ENCODE measurements around the gene NIPSNAP2. TPM values are rescaled to one million over a fixed set of nuclear protein-coding genes. Genes with fewer than 3 reads are reported as not detected.
A peak's percentile ranks its signal among the peaks of the same experiment; 100 is the strongest.
"Not testable (repeated sequence)": the region's sequence is repeated elsewhere in the genome, so short reads cannot be mapped to it uniquely, and the experiment has no call there.

NIPSNAP2 gene
- total and polyA plus RNA-seq, 2 donors from 2014 or later: 60.3 to 64.4 TPM

GRCh38 chr7:56048245-56048644 is 83.9 kb downstream of the NIPSNAP2 start:
- peak overlapping the region in 1 of 2 donors; percentile 28 for H3K27ac ChIP-seq (ENCODE audit: low read depth in 2 of 2, low read length in 2 of 2)
- peaks cover 0 to 17% (median 9%) of the 10 kb centered on the region in 3 donors for H3K4me1 ChIP-seq (ENCODE audit: control insufficient read depth in 2 of 3, insufficient read depth in 2 of 3, low read depth in 1 of 3, low read length in 3 of 3)
- FAIRE-seq: no peak
- H3K9me3 ChIP-seq (ENCODE audit: control insufficient read depth in 2 of 3, insufficient read depth in 1 of 3, low read length in 3 of 3): no peaks in the 10 kb centered on the region
- no peak overlapping the region for H3K4me3 ChIP-seq (ENCODE audit: low read length in 3 of 3)
- H3K36me3 ChIP-seq (ENCODE audit: control insufficient read depth in 2 of 3, insufficient read depth in 3 of 3, low read length in 3 of 3): peaks cover 0 to 4% (median under 1%) of the 10 kb centered on the region in 3 donors
- no peak overlapping the region for H3K9ac ChIP-seq (ENCODE audit: low read length in 3 of 3)
- no peaks in the 10 kb centered on the region for H3K27me3 ChIP-seq (ENCODE audit: control insufficient read depth, insufficient read depth, low read length)
- no peak for DNase-seq
- TF ChIP-seq CTCF (IDR thresholded peaks at IDR 0.05; ENCODE audit: borderline replicate concordance, extremely low read depth, insufficient read depth): no peak
- intact Hi-C loops (cut with DNase I): no loop called here

DNA sequence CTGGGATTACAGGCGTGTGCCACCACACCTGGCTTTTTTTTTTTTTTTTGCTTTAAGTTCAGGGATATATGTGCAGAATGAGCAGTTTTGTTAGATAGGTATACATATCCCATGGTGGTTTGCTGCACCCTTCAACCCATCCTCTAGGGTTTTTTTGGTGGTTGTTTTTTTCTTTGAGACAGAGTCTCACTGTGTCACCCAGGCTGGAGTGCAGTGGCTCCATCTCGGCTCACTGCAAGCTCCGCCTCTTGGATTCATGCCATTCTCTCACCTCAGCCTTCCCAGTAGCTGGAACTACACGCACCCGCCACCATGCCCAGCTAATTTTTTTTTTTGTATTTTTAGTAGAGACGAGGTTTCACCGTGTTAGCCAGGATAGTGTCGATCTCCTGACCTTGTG is 84.4 kb downstream of the NIPSNAP2 start:
- H3K27me3 ChIP-seq (ENCODE audit: control insufficient read depth, insufficient read depth, low read length); H3K4me3 ChIP-seq (ENCODE audit: low read length in 3 of 3); H3K9me3 ChIP-seq (ENCODE audit: control insufficient read depth in 2 of 3, insufficient read depth in 1 of 3, low read length in 3 of 3); H3K36me3 ChIP-seq (ENCODE audit: control insufficient read depth in 2 of 3, insufficient read depth in 3 of 3, low read length in 3 of 3); intact Hi-C loops (cut with DNase I); FAIRE-seq; H3K27ac ChIP-seq (ENCODE audit: low read depth in 2 of 2, low read length in 2 of 2); H3K9ac ChIP-seq (ENCODE audit: low read length in 3 of 3): not testable (repeated sequence)
- peaks cover 0 to 18% (median 9%) of the 10 kb centered on the region in 3 donors for H3K4me1 ChIP-seq (ENCODE audit: control insufficient read depth in 2 of 3, insufficient read depth in 2 of 3, low read depth in 1 of 3, low read length in 3 of 3)
- DNase-seq: peak in 1 of 5 donors; percentile 41

Other genes starting within 250 kb of the NIPSNAP2 start
- gene SEPTIN14, start 101.8 kb upstream of the NIPSNAP2 start, total RNA-seq: not detected
- gene SEPTIN14, start 101.8 kb upstream of the NIPSNAP2 start, polyA plus RNA-seq (ENCODE audit: insufficient read depth, low read depth, low replicate concordance): not detected
- 5.3 TPM for gene ZNF713, start 77.1 kb upstream of the NIPSNAP2 start, total RNA-seq
- 7.1 TPM for gene ZNF713, start 77.1 kb upstream of the NIPSNAP2 start, polyA plus RNA-seq (ENCODE audit: insufficient read depth, low read depth, low replicate concordance)
- gene MRPS17, start 12.7 kb upstream of the NIPSNAP2 start, total RNA-seq: 12.5 TPM
- 26.8 TPM for gene MRPS17, start 12.7 kb upstream of the NIPSNAP2 start, polyA plus RNA-seq (ENCODE audit: insufficient read depth, low read depth, low replicate concordance)
- gene PSPH, start 86.9 kb downstream of the NIPSNAP2 start, total RNA-seq: 9.0 TPM
- gene PSPH, start 86.9 kb downstream of the NIPSNAP2 start, polyA plus RNA-seq (ENCODE audit: insufficient read depth, low read depth, low replicate concordance): 17.8 TPM
- gene CCT6A, start 87.2 kb downstream of the NIPSNAP2 start, total RNA-seq: 92.8 TPM
- gene CCT6A, start 87.2 kb downstream of the NIPSNAP2 start, polyA plus RNA-seq (ENCODE audit: insufficient read depth, low read depth, low replicate concordance): 124 TPM
- 202 TPM for gene SUMF2, start 99.7 kb downstream of the NIPSNAP2 start, total RNA-seq
- 175 TPM for gene SUMF2, start 99.7 kb downstream of the NIPSNAP2 start, polyA plus RNA-seq (ENCODE audit: insufficient read depth, low read depth, low replicate concordance)
- gene PHKG1, start 128.4 kb downstream of the NIPSNAP2 start, total RNA-seq: 0.91 TPM
- not detected for gene PHKG1, start 128.4 kb downstream of the NIPSNAP2 start, polyA plus RNA-seq (ENCODE audit: insufficient read depth, low read depth, low replicate concordance)
- 261 TPM for gene CHCHD2, start 141.9 kb downstream of the NIPSNAP2 start, total RNA-seq
- gene CHCHD2, start 141.9 kb downstream of the NIPSNAP2 start, polyA plus RNA-seq (ENCODE audit: insufficient read depth, low read depth, low replicate concordance): 763 TPM
- 10.3 TPM for gene NUPR2, start 151.8 kb downstream of the NIPSNAP2 start, total RNA-seq
- gene NUPR2, start 151.8 kb downstream of the NIPSNAP2 start, polyA plus RNA-seq (ENCODE audit: insufficient read depth, low read depth, low replicate concordance): 39.6 TPM

Data from kidney (tissue), 14 donors.